ENCODE data around the gene RGS9BP. TPM values are rescaled to one million over a fixed set of nuclear protein-coding genes. Genes with fewer than 3 reads are reported as not detected.
A peak's percentile ranks its signal among the peaks of the same experiment; 100 is the strongest.
"Not testable (repeated sequence)": the region's sequence is repeated elsewhere in the genome, so short reads cannot be mapped to it uniquely, and the experiment has no call there.

RGS9BP gene
- total RNA-seq, 2 experiments from 2014 or later = 0.14 TPM; not detected in 1

GRCh38 chr19:32694316-32694715 lies 18.7 kb downstream of the RGS9BP start:
- H3K27me3 Mint-ChIP-seq; H3K27me3 ChIP-seq (ENCODE audit: control insufficient read depth in 1 of 2, insufficient read depth in 2 of 2, low read length in 2 of 2); DNase-seq; ATAC-seq (ENCODE audit: poor library complexity); CTCF ChIA-PET; H3K27ac ChIP-seq (ENCODE audit: low read depth in 1 of 2, low read length in 2 of 2); H3K9me3 Mint-ChIP-seq; H3K9me3 ChIP-seq (ENCODE audit: control insufficient read depth in 1 of 2, insufficient read depth in 1 of 2, low read length in 2 of 2): not testable (repeated sequence)
- peak overlapping the region; percentile 96 for H3K4me3 Mint-ChIP-seq
- peaks cover 70% of the 10 kb centered on the region for H3K4me1 Mint-ChIP-seq (ENCODE audit: low read depth)
- POLR2A ChIA-PET = interaction anchor here (1.1 to 1.9 kb wide), 2 partner anchors 19 to 466 kb away, joined by 3 to 15 read pairs; partner anchors contain the start of genes ANKRD27 and RGS9BP
- H3K4me3 ChIP-seq (ENCODE audit: low read length) = peak overlapping the region; percentile 30
- peaks cover 47% of the 10 kb centered on the region for H3K4me1 ChIP-seq (ENCODE audit: insufficient read depth, low read length)
- peak overlapping the region; percentile 80 for H3K27ac Mint-ChIP-seq
- H3K36me3 ChIP-seq (ENCODE audit: insufficient read depth, low read length) = peaks cover 17% of the 10 kb centered on the region
- intact Hi-C loops (cut with DNase I, micrococcal nuclease) = loop anchor here (5.0 to 10.0 kb wide), 3 partner anchors 50 to 283 kb away; partner anchors contain the start of gene PDCD5 (in 1 of the 2)
- H3K36me3 Mint-ChIP-seq (ENCODE audit: low read depth) = peaks cover 56% of the 10 kb centered on the region

DNA sequence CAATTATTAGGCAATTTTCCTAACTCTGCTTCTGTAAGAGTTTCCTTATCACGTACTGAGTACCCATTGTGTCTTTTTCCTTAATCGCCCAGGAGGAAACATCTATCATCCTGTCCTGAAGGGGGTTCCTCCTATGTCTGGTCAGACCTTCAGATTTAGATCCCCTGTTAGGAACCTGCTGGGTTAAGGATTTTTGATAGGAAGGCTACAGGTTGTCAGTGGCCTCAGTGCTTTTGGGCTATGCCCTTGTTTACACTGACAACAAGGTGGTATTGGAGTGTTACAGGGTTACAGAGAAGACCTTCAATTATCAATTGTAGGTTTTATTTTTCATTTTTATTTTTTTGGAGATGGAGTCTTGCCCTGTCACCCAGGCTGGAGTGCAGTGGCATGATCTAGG lies 19.2 kb downstream of the RGS9BP start:
- H3K27me3 ChIP-seq (ENCODE audit: control insufficient read depth in 1 of 2, insufficient read depth in 2 of 2, low read length in 2 of 2); H3K4me3 ChIP-seq (ENCODE audit: low read length); H3K27me3 Mint-ChIP-seq; ATAC-seq (ENCODE audit: poor library complexity); DNase-seq; CTCF ChIA-PET; H3K27ac ChIP-seq (ENCODE audit: low read depth in 1 of 2, low read length in 2 of 2); H3K9me3 Mint-ChIP-seq; POLR2A ChIA-PET; H3K9me3 ChIP-seq (ENCODE audit: control insufficient read depth in 1 of 2, insufficient read depth in 1 of 2, low read length in 2 of 2): not testable (repeated sequence)
- H3K27ac Mint-ChIP-seq = peak overlapping the region; percentile 80
- peaks cover 47% of the 10 kb centered on the region for H3K4me1 ChIP-seq (ENCODE audit: insufficient read depth, low read length)
- peaks cover 73% of the 10 kb centered on the region for H3K4me1 Mint-ChIP-seq (ENCODE audit: low read depth)
- intact Hi-C loops (cut with DNase I, micrococcal nuclease) = loop anchor here (5.0 to 10.0 kb wide), 3 partner anchors 50 to 282 kb away; partner anchors contain the start of gene PDCD5 (in 1 of the 2)
- H3K4me3 Mint-ChIP-seq = peak overlapping the region; percentile 96
- peaks cover 61% of the 10 kb centered on the region for H3K36me3 Mint-ChIP-seq (ENCODE audit: low read depth)
- H3K36me3 ChIP-seq (ENCODE audit: insufficient read depth, low read length) = peaks cover 22% of the 10 kb centered on the region

GRCh38 chr19:32695506-32695905 lies 19.9 kb downstream of the RGS9BP start:
- H3K36me3 Mint-ChIP-seq (ENCODE audit: low read depth) = peaks cover 68% of the 10 kb centered on the region
- Histone ChIP-seq H3K4me1 (ENCODE audit: insufficient read depth, low read length) (peaks cover 46% of the 10 kb centered on the region), H3K36me3 (ENCODE audit: insufficient read depth, low read length) (peaks cover 25% of the 10 kb centered on the region)
- POLR2A ChIA-PET; H3K4me3 ChIP-seq (ENCODE audit: low read length); H3K27me3 Mint-ChIP-seq; CTCF ChIA-PET; ATAC-seq (ENCODE audit: poor library complexity); H3K9me3 Mint-ChIP-seq; H3K27ac ChIP-seq (ENCODE audit: low read depth in 1 of 2, low read length in 2 of 2); H3K27me3 ChIP-seq (ENCODE audit: control insufficient read depth in 1 of 2, insufficient read depth in 2 of 2, low read length in 2 of 2); H3K9me3 ChIP-seq (ENCODE audit: control insufficient read depth in 1 of 2, insufficient read depth in 1 of 2, low read length in 2 of 2): not testable (repeated sequence)
- peak overlapping the region; percentile 15 for H3K27ac Mint-ChIP-seq
- peak in 1 of 14 experiments; percentile 31 for DNase-seq
- peaks cover 70% of the 10 kb centered on the region for H3K4me1 Mint-ChIP-seq (ENCODE audit: low read depth)
- H3K4me3 Mint-ChIP-seq = peak overlapping the region; percentile 70
- intact Hi-C loops (cut with DNase I, micrococcal nuclease) = loop anchor here in 1 of 2 experiments (10.0 kb wide), 1 partner anchor 49 kb away; no protein-coding TSS in a partner anchor

GRCh38 chr19:32696771-32697170 lies 21.1 kb downstream of the RGS9BP start:
- DNase-seq = peak in 2 of 14 experiments; percentile 34 to 37
- H3K9me3 Mint-ChIP-seq; H3K27me3 Mint-ChIP-seq; H3K9me3 ChIP-seq (ENCODE audit: control insufficient read depth in 1 of 2, insufficient read depth in 1 of 2, low read length in 2 of 2); H3K27ac Mint-ChIP-seq; H3K27me3 ChIP-seq (ENCODE audit: control insufficient read depth in 1 of 2, insufficient read depth in 2 of 2, low read length in 2 of 2); H3K27ac ChIP-seq (ENCODE audit: low read depth in 1 of 2, low read length in 2 of 2); H3K4me3 Mint-ChIP-seq; POLR2A ChIA-PET; ATAC-seq (ENCODE audit: poor library complexity); CTCF ChIA-PET; H3K4me3 ChIP-seq (ENCODE audit: low read length): not testable (repeated sequence)
- peaks cover 80% of the 10 kb centered on the region for H3K36me3 Mint-ChIP-seq (ENCODE audit: low read depth)
- H3K36me3 ChIP-seq (ENCODE audit: insufficient read depth, low read length) = peaks cover 25% of the 10 kb centered on the region
- intact Hi-C loops (cut with DNase I, micrococcal nuclease) = loop anchor here in 1 of 2 experiments (10.0 kb wide), 1 partner anchor 48 kb away; no protein-coding TSS in a partner anchor
- peaks cover 34% of the 10 kb centered on the region for H3K4me1 ChIP-seq (ENCODE audit: insufficient read depth, low read length)
- H3K4me1 Mint-ChIP-seq (ENCODE audit: low read depth) = peaks cover 68% of the 10 kb centered on the region

GRCh38 chr19:32700129-32700528 lies 24.5 kb downstream of the RGS9BP start:
- H3K27ac Mint-ChIP-seq = not testable (repeated sequence)
- CTCF ChIA-PET = interaction anchor here (0.6 kb wide), 1 partner anchor 483 kb away, joined by 4 read pairs; no protein-coding TSS in a partner anchor

More at GRCh38 chr19:32700129-32700528, 24.5 kb downstream of the RGS9BP start:
- POLR2A ChIA-PET = interaction anchor here (1.2 kb wide), 1 partner anchor 24 kb away, joined by 5 read pairs; no protein-coding TSS in a partner anchor
- Histone ChIP-seq H3K9me3 (ENCODE audit: control insufficient read depth in 1 of 2, insufficient read depth in 1 of 2, low read length in 2 of 2) (peaks cover 11 to 25% of the 10 kb centered on the region in 2 experiments), H3K36me3 (ENCODE audit: insufficient read depth, low read length) (peaks cover 29% of the 10 kb centered on the region)
- DNase-seq; ATAC-seq (ENCODE audit: poor library complexity); H3K27me3 ChIP-seq (ENCODE audit: control insufficient read depth in 1 of 2, insufficient read depth in 2 of 2, low read length in 2 of 2); H3K9me3 Mint-ChIP-seq; H3K4me1 ChIP-seq (ENCODE audit: insufficient read depth, low read length); H3K4me3 ChIP-seq (ENCODE audit: low read length); intact Hi-C loops (cut with DNase I, micrococcal nuclease); H3K27ac ChIP-seq (ENCODE audit: low read depth in 1 of 2, low read length in 2 of 2); H3K27me3 Mint-ChIP-seq: not testable (repeated sequence)
- Mint-ChIP-seq H3K4me3 (peak overlapping the region; percentile 11), H3K36me3 (ENCODE audit: low read depth) (peaks cover 92% of the 10 kb centered on the region), H3K4me1 (ENCODE audit: low read depth) (peaks cover 47% of the 10 kb centered on the region)
